HL-60 (cell line): ENCODE results near the gene CTSW.
A peak's percentile ranks its signal among the peaks of the same experiment; 100 is the strongest.

Source experiments
- DNase-seq, 2 experiments: peaks; one replicate each; pipeline ENCODE4 v3.0.0-alpha.2; 2010 to 2020; ENCODE audit warnings: low read depth in 1 of 2, low spot score in 1 of 2
- H3K27ac ChIP-seq: fragments of 250-450 bp; sonication (Bioruptor Pico); replicated peaks from 2 replicates; pipeline ENCODE4 v1.5.1; 2020; ENCODE audit warnings: mild to moderate bottlenecking, moderate library complexity
- H3K27me3 ChIP-seq: fragments of 250-450 bp; sonication (Bioruptor Pico); 2 replicates; pipeline ENCODE4 v1.5.1; 2021; ENCODE audit warnings: mild to moderate bottlenecking, moderate library complexity; ENCODE audit not compliant: insufficient read depth, poor library complexity, severe bottlenecking
- H3K4me3 ChIP-seq: replicated peaks from 2 replicates; pipeline ENCODE4 v1.5.1; 2011; ENCODE audit warnings: mild to moderate bottlenecking, control low read depth, low read length; ENCODE audit not compliant: insufficient read depth
- CTCF ChIP-seq: IDR thresholded peaks from one replicate; pipeline ENCODE4 v1.5.1; 2011; ENCODE audit warnings: low read length, control low read depth, inconsistent platforms; ENCODE audit not compliant: insufficient read depth
- GABPA ChIP-seq: IDR thresholded peaks from 2 replicates; pipeline ENCODE4 v1.6.1; 2012; ENCODE audit warnings: low read depth
- POLR2AphosphoS5 ChIP-seq: IDR thresholded peaks from 2 replicates; pipeline ENCODE4 v1.6.1; 2012; ENCODE audit warnings: low read depth
- REST ChIP-seq: IDR thresholded peaks from 2 replicates; pipeline ENCODE4 v1.6.1; 2012; ENCODE audit warnings: low read depth; ENCODE audit not compliant: insufficient replicate concordance
- SPI1 ChIP-seq: IDR thresholded peaks from 2 replicates; pipeline ENCODE4 v1.6.1; 2012; ENCODE audit warnings: low read depth, mild to moderate bottlenecking, borderline replicate concordance

CTSW gene

GRCh38 chr11:65899356-65900124 lies 19.9 kb downstream of the CTSW start:
- peak overlapping the region; percentile 49 for H3K27ac ChIP-seq
- no peak for TF ChIP-seq POLR2AphosphoS5
- TF ChIP-seq REST = no peak
- no peak for TF ChIP-seq GABPA
- TF ChIP-seq SPI1 = no peak
- no peak for TF ChIP-seq CTCF
- H3K27me3 ChIP-seq = no peaks in the 10 kb centered on the region
- H3K4me3 ChIP-seq = peak overlapping the region; percentile 50
- DNase-seq = no peak

DNA sequence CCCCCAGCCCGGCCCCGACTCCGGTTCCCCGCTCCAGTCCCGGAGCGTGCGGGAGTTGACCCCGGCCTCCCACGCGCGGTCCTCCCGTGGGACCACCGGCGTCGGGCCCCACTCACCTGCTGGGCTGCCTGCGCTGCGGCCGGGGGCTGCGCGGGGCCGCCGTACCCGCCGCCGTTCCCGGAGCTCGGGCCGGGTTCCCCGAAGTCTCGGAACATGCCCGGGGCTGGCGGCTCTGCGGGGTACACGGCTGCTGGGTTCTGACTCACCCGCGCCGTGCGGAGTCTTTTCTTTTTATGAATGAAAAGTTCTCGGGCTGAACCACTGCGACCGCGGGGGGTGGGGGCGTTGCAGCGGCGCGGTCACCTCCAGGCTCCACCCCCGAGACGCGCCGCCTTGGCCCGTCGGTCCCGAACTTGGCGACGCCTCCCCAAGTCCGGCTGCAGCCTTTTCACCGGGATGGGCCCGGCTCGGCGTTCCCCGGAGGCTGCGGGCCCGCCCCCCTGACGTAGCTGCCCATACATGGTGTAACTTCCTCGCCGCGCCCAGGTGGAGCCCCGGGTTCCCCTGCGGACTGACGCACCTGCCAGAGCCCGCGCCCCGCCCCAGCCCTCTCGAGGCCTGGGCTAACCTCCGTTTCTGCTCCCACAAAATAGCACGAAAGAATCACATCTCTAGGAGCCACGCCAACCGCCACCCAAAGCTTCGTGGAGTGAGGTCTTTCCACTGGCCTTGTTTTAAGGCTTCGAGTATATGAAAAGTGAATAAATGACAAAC lies 20.7 kb downstream of the CTSW start, which contains the start of gene FOSL1:
Gene FOSL1 (minus strand): TSS at position 264 of the 774 bp plus-strand sequence. CDS start 49 bp downstream, at position 215.
- Histone ChIP-seq H3K4me3 (peak within 1 kb of the TSS; percentile 50), H3K27ac (peak within 1 kb of the TSS; percentile 49), H3K27me3 (no peaks in the 10 kb centered on the region)
- peak; percentile 71 to 93 for DNase-seq
- TF ChIP-seq REST (no peak), SPI1 (no peak), POLR2AphosphoS5 (0 out of 2 replicates have a peak, but pooled peaks have one; percentile 33)

- no peak overlapping the region for H3K4me3 ChIP-seq
- no peak overlapping the region for H3K27ac ChIP-seq
- TF ChIP-seq REST (no peak), SPI1 (no peak), CTCF (no peak), POLR2AphosphoS5 (no peak), GABPA (no peak)
- no peaks in the 10 kb centered on the region for H3K27me3 ChIP-seq
- no peak for DNase-seq
Measured at GRCh38 chr11:65900899-65901180, 21.2 kb downstream of the CTSW start.
